Tongue (tissue), 2 donors: Measurements from ENCODE around the gene TBRG4. TPM values are rescaled to one million over a fixed set of nuclear protein-coding genes. Genes with fewer than 3 reads are reported as not detected.

Experiments
- DNase-seq: peaks from one replicate; pipeline ENCODE4 v3.0.0-alpha.2; 2015
- total RNA-seq: library from RNA; depleted of rRNA; stranded (reverse); fragments of >200 nt; gene quantifications from one replicate; pipeline ENCODE4 v1.2.3, GENCODE V29; 2014

Gene TBRG4
- total RNA-seq, 1 donor from 2014 or later, result 55.4 TPM

DNA sequence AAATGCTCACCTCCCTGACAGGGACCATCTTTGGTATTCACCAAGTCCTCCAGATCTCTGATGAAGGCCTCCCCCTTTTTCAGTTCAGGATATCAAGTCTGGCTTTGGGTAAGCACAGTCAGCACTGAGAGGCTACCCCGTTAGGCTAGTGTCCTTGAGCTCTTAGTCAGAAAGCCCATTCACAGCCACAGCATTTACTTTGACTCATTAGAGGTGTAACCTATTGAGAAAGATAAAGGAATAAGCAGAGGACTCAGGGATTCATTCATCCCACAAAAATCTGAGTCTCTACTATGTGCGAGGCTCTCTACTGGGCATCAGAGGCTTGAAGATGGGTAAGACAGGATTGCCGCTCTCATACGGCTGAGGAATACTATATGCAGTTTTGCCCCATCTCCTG lies 32.1 kb upstream of the TBRG4 start:
- DNase-seq, result no peak

DNA sequence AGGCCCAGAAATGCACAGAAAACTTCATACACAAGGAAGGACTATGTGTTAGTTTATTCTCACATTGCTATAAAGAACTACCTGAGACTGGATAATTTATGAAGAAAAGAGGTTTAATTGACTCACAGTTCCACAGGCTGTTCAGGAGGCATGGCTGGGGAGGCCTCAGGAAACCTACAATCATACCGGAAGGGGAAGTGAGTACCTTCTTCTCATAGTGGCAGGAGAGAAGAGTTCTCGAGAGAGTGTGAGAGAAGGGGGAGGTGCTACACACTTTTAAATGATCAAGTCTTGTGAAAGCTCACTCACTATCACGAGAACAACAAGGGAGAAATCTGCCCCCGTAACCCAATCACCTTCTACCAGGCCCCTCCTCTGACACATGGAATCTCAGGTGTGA lies 29.3 kb upstream of the TBRG4 start:
- DNase-seq, result no peak

DNA sequence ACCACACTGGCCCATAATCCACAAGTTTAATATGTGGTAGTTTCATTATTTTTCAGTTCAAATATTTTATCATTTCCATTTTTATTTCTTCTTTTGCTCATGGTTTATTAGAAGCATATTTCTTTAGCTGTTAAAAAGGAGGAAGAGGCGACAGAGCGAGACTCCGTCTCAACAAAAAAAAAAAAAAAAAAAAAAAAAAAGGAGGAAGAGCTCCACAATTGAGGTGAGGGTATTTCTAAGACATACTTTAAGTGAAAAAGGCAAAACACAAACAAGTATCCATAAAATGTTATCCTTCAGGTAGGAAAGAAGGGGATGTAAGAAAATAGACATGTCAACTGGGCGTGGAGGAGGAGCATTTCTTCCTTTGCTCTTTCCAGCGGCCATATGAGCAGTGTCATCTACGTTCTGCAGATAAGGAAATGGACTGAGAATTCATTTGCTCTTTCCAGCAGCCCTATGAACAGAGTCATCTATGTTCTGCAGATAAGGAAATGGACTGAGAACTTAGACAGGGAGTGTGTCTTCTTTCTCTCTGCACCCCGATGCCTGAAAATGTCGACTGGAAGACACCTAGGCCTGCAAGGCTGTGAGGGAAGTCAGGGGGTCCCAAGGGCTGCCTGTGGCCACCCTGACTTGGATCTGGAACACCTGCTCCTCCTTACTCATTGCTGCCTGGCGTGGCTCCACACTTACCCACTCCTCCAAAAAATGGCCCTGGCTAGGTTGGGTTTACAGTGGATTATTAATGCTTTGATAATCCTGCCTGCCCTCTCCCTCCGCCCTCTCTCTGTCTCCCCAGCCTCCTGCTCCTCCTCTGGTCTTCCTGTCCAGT lies 27.2 kb upstream of the TBRG4 start:
- DNase-seq, result no peak

DNA sequence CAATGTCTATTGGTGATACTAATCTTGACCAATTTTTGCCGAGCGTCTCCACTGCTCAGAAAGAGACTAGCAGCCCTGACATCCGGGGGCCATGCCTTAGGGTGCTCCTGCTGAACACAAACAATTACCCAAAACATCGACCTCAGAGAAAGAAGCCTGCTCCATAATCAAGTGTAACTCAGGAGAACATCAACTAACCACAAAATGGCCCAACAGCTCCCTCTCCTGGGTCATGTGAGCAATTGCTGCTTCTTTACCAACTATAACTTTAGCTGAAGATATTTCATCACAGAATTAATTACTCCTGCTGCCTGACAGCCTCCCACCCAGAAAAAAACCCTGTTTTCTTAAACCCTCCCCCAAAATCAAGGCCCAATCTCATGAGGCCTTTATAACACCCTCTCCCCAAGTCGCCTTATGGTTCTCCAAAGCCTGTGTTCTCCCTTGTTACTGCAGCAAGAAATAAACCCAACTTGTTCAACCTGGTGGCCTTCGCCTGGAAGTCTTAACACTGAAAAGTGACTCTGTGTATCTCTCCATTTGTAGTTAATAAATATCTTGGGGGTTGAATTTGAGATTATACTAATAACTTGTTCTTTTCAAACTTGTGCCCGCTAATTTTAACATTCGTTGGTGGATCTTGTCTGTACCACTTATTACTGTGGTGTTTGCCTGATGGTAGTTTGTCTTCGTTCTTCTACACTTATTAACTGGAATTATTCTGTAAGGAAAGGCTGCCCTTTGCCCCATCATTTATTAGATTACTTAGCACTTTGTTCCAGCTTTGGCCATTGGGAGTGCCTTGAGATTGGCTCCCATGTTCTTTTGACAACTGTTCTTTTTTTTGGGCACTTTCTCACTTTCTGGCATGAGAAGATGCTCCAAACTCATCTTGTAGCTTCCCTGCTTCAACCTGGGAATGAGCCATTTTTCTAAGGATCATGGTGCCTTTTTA lies 24.9 kb upstream of the TBRG4 start:
- DNase-seq, result peak; percentile 92

DNA sequence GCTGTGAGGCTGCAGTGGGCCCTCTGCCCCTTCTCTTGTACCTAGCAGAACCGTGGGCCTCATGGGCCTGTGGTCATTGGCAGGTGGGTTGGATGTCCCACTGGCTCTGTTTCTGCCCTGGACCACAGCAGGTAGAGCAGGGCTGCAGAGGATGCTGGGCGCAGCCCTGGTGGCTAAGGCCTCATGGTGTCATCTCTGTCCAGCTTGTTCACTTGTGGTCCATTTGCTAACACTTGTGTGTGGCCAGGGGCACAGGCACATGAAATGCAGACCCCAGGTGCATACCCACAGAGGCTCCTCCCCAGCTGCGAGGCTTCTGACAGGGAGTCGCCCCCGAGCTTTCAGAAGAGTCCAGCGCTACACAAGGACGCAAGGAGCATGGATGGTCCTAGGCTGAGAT lies 22.4 kb upstream of the TBRG4 start:
- DNase-seq, result no peak

DNA sequence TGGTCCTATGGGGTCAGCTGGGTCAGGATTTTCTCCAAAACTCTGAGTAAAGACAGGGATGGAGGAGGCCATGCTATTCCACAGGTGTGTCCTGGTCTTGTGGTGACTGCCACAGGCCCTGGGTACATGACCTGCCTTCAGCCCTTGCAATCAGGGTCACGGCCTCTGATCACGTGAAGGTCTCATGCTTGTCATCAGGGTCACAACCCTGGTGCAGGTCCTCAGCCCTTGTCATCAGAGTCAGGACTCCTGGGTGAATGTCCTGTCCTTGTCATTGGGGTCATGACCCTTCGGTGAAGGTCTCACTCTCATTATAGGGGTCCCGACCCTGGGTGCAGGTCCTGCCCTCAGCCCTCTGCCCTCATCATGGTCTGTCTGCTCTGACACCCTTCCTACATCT lies 21.9 kb upstream of the TBRG4 start:
- no peak for DNase-seq

DNA sequence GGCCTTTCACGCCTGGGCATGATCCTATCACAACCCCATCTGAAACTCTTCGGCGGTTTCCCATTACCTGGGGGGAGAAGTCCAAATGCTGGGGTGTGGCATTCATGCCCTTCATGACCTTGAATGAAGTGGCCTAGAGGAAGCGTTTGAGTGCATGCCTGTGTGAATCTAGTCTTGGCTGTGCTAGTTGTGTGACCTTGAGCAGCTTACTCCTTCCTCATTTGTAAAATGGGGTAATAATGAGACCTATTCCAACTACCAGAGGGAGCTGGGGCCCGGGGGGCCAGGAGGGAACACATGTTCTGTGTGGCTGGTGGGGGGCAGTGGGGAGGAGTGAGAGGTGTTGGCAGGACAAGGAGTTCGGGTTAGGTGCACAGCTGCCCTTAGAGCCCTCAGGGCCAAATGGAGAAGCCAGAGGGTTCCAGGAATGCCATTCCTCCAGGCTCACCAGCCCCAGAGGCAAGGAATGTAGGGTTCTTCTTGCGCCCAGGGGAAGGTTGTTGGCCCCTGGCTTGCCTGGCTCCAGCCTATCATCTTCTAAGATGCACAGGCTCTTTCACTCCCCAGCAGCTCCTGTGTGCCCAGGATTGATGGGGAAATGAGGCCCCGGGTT lies 21.3 kb upstream of the TBRG4 start:
- DNase-seq, result no peak

DNA sequence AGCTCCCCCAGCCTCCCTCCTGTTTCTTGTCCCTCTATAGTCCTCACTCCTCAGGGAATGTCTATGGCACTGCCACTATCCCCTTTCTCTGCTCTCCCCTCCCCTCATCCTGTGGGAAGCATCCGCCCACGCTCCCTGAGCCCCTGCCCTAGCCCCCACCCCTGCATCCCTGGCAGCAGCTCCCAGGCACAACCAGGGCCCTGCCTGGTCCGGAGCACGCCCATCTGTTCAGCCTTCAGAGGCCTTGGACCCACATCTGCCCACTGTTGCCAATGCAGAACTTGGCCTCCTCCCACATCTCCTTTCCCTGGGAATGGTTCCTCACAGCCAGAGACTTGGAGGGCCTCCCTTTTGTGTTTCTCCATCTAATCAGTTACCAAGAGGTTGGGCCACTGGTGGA lies 20.4 kb upstream of the TBRG4 start:
- DNase-seq, result no peak

DNA sequence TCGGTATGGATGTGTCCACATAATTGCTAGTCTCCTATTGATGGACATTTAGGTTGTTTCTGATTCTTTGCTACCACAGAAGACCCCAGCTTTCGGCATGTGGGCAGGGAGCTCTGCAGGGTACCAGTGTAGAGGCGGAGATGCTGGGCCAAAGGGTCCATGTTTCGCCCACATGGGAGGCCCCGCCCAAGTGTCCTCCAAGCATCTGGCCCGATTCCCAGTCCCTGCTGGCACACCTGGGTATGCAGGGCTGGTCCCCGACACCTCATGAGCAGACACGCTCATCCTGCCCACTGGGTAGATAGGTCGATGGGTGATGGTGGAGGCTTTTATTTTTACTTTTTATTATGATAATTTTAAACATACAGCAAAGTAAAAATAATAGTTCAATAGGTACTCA lies 19.4 kb upstream of the TBRG4 start:
- no peak for DNase-seq

DNA sequence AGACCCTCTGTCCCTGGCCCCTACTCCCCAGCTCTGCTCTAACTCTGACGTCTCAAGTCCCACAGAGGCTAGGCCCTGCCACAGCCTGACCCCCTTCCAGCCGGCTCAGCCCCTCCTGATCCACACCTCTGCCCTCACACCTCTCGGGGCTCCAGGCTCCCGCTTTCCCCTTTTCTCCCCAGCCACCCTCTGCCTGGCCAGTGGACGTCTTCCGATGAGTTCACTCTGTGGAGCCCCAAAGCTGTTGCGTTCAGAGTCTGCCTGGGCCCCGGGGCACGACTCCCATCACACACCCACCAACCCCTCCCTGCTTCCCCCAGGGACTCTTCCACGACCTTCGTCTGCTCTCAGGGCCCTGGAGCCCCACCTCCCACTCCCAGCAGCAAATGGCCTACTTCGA lies 18.4 kb upstream of the TBRG4 start:
- DNase-seq, result no peak

DNA sequence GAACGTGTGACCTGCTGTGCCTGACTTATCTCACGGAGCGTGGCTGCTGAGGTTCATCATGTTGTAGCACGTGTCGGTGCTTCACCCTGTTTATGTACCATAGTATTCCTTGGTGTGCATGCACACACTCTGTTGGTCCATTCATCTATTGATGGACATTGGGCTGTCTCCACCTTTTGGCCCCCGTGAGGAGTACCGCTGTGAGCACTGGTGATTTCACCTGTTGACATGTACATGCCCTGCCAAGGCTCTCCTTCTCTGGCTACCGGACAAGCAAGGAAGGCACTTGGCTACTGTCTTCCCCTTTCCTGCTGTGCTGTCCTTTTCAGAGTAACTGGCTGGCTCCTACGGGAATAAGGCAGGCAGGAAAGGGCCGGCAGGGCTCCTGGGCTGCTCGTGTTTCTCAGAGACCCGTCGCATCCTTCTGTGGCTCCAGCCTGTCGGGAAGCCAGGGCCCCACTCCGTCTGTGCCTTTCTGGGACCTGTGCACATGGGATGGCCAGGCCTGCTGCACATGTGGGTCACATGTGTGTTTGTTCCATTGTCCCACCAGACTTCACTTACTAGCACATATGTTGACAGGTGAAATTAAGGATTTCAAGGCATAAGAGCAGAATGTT lies 17.8 kb upstream of the TBRG4 start:
- DNase-seq, result no peak

DNA sequence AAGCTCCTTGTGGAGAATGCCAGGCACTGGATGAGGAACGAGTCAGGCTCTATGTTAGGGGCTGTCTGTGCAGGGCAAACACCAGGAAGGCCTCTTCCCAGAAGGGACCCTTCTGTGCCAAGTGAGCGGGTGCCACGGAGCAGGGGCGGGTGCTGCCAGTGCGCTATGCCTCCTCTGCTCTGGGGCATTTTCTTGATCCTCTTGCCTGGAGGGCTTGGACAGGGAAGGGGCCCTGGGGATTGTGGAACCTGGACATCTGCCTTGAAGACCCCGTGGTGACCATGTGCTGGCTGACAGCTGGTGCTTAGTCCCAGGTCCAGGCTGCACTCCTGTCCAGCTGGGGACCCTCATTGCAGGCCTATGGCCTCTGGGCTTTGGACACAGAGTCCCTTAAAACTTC lies 15.4 kb upstream of the TBRG4 start:
- no peak for DNase-seq

DNA sequence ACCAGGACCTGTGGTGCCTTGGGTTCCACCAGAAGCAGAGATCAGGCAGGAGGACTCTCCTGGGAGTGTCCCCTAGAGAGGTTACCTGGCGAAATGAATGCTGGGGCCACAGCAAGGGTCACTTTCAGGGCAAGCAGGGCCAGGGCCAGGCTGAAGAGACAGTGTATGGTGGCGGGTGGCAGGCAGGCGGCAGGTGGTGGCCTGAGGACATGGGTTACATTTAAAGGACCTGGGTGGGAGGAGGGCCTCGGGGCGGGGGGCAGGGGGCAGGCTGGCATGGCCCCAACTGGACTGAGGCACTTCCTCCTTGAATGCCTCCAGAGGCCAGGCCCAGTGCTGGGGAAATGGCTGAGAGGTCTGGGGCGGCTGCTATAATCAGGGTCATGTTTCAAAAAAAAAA lies 14.7 kb upstream of the TBRG4 start:
- no peak for DNase-seq

DNA sequence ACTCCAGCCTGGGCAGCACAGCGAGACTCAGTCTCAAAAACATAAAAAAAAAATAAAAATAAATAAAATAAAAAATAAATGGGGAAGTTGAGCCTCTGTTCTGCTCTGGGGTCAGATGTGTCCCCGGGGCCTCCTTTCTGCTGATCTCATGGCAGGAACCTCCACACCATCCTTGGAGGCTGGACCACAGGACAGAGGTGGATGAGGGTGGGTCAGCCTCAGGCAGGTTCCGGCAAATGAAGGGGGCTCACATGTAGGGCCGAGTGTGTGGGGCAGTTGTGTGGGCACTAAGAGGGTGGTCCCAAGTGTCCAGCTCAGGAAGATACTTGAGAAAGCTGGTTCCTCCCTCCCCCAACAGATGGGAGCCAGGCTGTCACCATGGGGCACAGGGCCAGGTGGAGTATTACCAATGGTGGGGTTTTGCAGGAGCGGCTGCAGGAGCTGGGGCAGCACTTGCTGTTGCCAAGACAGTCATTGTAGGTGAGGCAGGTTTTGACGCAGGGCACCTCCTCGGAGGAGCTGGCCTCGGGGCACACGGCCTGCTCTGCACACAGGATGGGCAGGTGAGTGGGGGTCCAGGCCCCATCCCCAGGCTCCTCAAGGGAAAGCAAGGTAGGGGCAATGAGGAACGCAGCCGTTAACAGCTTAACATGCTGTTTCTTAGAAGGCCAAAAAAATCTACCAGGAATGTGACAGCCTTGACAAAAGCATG lies 13.9 kb upstream of the TBRG4 start:
- no peak for DNase-seq

DNA sequence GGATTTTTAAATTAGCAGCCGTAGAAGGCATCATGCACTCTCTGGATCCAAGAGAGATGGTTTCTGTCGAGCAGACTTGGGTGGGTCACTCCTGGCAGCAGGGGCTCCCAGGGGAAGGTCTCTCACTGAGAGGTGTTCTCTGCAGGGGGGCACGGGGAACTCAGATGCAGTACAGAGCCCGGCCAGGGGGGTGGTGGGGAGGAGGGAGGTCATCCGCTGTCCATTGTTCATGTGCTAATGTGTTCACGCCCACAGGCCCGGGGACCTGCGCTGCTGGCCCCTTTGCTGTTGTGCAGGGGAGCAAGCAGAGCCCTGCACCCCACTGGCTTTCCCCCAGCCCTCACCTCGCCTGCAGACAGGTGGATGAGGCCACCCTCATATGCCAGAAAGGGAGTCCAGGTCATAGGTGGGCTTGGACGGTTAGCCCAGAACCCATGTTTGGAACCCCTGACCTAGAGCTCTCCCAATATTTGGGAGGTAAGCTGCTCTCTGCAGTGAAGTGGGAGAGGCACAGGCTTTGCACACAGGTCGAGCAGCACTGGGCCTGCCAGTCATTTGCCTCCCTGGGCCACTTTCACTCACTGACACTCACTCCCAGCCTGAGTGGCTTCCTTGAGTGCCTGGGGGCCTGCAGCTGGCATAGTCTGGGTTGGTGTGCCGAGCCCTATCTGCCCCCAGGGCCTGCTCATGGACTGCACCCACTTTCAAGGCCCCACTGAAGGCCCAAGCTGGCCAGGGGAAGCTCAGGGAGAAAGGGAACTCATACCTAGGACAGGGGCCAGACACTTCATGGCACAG lies 12.6 kb upstream of the TBRG4 start:
- DNase-seq, result no peak

DNA sequence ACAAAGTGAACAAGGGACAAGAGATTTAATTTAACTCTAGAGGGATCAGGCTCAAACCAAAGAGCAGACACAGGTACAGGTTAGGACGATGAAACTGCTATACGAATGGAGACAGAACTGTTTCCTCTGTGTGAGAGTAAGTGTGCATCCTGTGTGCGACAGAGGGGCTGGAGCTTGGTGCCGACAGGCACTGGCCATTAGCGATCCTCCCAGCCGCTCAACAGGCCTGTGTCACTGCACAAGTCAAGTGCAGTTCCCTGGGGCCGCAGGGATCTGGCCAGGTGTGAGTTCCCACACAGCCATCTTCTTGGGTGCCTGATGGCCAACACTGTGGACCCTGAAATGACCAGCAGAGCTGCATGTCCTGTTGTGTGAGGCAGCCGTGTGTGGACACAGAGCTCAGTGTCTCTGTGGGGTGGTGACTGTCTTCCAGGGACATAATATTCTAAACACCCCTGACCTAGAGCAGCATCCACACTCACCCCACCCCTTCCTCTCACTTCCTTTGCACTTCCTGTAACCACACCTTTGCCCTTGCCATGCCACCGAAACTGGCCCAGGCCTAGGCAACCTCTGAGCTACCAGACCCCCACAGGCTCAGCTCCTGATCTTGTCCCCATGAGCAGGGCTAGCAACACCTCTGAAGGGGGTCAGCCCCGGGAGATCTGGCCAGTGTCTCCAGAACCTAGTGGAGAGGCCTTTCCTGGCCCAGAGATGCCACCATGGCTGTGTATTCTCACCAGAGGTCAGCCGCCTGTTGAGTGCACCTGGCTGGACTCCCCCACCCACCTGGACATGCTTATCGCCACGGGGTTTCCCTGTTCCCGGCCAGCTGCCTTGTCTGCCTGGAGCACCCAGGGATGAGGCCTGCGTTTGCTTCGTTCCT lies 11.7 kb upstream of the TBRG4 start:
- DNase-seq, result no peak

DNA sequence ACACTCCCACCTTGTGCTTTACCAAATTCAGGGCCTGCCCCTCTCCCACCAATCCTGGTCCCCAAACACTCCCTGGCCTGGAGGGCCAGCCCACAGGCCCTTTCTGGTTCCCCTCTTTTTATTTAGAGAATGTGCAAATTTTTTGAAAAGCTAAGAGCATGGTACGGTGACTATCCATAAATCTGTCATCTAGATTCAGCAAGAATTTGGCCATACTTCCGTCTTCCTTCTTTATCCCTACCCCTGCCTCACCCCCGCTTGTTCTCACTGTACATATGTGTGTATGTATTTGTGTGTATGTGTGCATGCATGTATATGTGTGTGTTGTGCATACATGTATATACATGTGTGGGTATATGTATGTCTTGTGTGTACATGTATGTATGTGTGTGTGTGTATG lies 8.1 kb upstream of the TBRG4 start:
- DNase-seq, result no peak

DNA sequence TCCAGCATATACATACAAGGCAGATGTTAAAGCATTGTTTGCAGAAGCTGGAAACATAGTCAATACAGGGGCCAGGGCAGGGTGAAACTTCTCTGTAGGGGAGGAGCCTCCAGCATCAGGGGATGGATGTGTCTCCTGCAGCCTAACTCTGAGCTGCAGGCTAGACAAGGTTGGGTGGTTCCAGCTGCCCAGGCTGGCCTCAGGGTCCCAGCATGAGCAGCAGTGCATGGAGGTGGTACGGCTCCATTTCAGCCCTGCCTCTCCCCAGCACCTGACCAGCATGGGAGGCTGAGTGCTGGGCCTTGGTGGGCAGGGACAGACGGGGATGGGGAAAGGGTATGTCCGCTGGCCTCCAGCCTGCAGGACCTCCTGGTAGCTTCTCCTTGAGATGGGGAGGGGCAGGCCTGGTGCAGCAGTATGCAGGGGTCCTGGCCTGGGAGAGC lies 7.4 kb upstream of the TBRG4 start:
- DNase-seq, result no peak

DNA sequence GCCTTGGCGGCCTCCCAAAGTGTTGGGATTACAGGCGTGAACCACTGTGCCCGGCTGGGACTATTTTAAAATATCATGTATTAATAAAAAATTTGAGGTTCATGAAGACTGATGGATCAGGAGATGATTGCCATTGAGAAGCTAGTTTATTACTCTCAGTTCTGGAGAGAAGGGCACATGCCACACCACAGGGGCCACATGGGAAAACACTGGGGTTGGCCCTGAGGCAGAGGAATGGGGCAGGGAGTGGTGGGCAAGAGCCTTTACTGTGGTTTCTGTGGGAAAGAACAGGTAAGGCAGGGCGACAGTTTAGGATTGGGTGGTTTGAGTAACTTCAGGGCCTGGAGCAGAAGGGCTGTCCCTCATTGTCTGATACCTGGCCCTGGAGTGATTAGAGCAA lies 6.8 kb upstream of the TBRG4 start:
- no peak for DNase-seq

DNA sequence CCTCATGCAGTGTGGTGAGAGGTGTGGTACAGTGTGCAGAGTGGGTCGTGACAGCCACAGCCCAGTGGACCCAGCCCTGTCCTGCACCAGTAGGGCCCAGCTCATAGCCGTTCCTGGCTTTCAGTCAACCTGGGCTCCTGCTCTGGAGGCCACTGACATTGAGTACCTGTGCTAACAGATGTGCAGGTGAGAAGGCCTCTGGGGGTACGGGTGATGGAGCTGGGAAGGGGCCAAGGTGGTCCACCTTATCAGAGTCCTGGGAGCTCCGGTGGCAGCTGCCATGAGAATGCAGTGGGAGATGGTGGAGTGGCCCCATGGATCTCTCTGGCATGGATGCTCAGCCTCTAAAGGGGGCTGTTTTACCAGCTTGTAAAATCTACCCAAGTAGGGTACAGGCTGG lies 6.1 kb upstream of the TBRG4 start:
- no peak for DNase-seq
